ENCODE measurements around the gene ERLIN1. TPM values are rescaled to one million over a fixed set of nuclear protein-coding genes. Genes with fewer than 3 reads are reported as not detected.

The ERLIN1 gene
- total RNA-seq, 2 donors from 2014 or later = 7.2 to 10.8 TPM

GRCh38 chr10:100109670-100110069 is 76.2 kb downstream of the ERLIN1 start:
- H3K36me3 ChIP-seq = no peaks in the 10 kb centered on the region
- peaks cover 0 to 2% of the 10 kb centered on the region in 2 donors for H3K9me3 ChIP-seq
- TF ChIP-seq CTCF (IDR thresholded peaks at IDR 0.05) = no peak
- no peak for DNase-seq (ENCODE audit: low spot score)
- H3K4me1 ChIP-seq = no peaks in the 10 kb centered on the region
- H3K4me3 ChIP-seq = no peak overlapping the region
- H3K27ac ChIP-seq = no peak overlapping the region
- no peaks in the 10 kb centered on the region for H3K27me3 ChIP-seq

DNA sequence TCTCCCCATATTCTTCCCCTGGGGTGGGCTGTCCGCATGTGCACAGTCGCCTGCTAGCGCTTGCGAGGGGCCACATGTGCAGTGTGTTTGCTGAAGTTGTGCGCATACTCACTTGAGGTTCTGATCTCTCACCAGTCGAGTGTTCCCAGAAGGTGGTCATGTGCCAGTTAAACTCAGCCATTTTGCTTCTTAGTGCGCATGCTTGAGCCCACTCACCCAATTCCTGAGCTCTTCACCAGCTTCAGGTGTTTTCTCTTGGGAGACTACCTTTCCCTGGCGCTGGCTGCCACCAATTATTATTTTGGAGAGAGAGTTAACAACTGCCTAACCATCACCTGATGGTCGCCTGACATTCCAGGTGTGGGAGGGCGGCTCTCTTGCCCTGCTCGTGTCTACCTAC is 79.0 kb downstream of the ERLIN1 start:
- H3K27me3 ChIP-seq = no peaks in the 10 kb centered on the region
- no peak overlapping the region for H3K4me3 ChIP-seq
- H3K36me3 ChIP-seq = no peaks in the 10 kb centered on the region
- H3K27ac ChIP-seq = no peak overlapping the region
- TF ChIP-seq CTCF (IDR thresholded peaks at IDR 0.05) = no peak
- H3K4me1 ChIP-seq = no peaks in the 10 kb centered on the region
- no peak for DNase-seq (ENCODE audit: low spot score)
- H3K9me3 ChIP-seq = peaks cover 0 to 6% of the 10 kb centered on the region in 2 donors

- no peak for TF ChIP-seq CTCF (IDR thresholded peaks at IDR 0.05)
- Histone ChIP-seq H3K27me3 (no peaks in the 10 kb centered on the region), H3K36me3 (no peaks in the 10 kb centered on the region), H3K4me1 (no peaks in the 10 kb centered on the region), H3K9me3 (peaks cover 0 to 6% of the 10 kb centered on the region in 2 donors), H3K27ac (no peak overlapping the region), H3K4me3 (no peak overlapping the region)
- DNase-seq (ENCODE audit: low spot score) = no peak
Observed at GRCh38 chr10:100104300-100104699, 81.5 kb downstream of the ERLIN1 start.

- no peaks in the 10 kb centered on the region for H3K4me1 ChIP-seq
- no peaks in the 10 kb centered on the region for H3K27me3 ChIP-seq
- H3K4me3 ChIP-seq = no peak overlapping the region
- no peaks in the 10 kb centered on the region for H3K36me3 ChIP-seq
- DNase-seq (ENCODE audit: low spot score) = no peak
- peaks cover 0 to 6% of the 10 kb centered on the region in 2 donors for H3K9me3 ChIP-seq
- no peak for TF ChIP-seq CTCF (IDR thresholded peaks at IDR 0.05)
- H3K27ac ChIP-seq = no peak overlapping the region
Observed at GRCh38 chr10:100103581-100103980, 82.2 kb downstream of the ERLIN1 start.

- Histone ChIP-seq H3K9me3 (peaks cover 0 to 6% of the 10 kb centered on the region in 2 donors), H3K27me3 (no peaks in the 10 kb centered on the region), H3K4me3 (no peak overlapping the region), H3K27ac (no peak overlapping the region), H3K4me1 (no peaks in the 10 kb centered on the region), H3K36me3 (no peaks in the 10 kb centered on the region)
- no peak for TF ChIP-seq CTCF (IDR thresholded peaks at IDR 0.05)
- no peak for DNase-seq (ENCODE audit: low spot score)
Observed at GRCh38 chr10:100101192-100102076, 84.4 kb downstream of the ERLIN1 start.
